ENCODE results near the gene AMACR. TPM values are rescaled to one million over a fixed set of nuclear protein-coding genes. Genes with fewer than 3 reads are reported as not detected.
A peak's percentile ranks its signal among the peaks of the same experiment; 100 is the strongest.

Gene AMACR
- total RNA-seq, 3 donors from 2014 or later (not counting 1 experiment from before 2014, with no cell fraction given), result 2.7 to 3.8 (median 2.9) TPM

- H3K9me3 Mint-ChIP-seq, result no peaks in the 10 kb centered on the region
- TF ChIP-seq CTCF (IDR thresholded peaks at IDR 0.05), result no peak
- Histone ChIP-seq H3K4me3 (ENCODE audit: low read length) (no peak overlapping the region), H3K27me3 (ENCODE audit: control insufficient read depth, insufficient read depth, low read length) (no peaks in the 10 kb centered on the region), H3K4me1 (ENCODE audit: control insufficient read depth, insufficient read depth, low read length) (peaks cover 9% of the 10 kb centered on the region), H3K36me3 (ENCODE audit: control insufficient read depth, insufficient read depth, low read length) (peaks cover 2% of the 10 kb centered on the region), H3K9me3 (ENCODE audit: control insufficient read depth, insufficient read depth, low read length) (no peaks in the 10 kb centered on the region), H3K27ac (ENCODE audit: low read length) (no peak overlapping the region)
- DNase-seq (no peak), ATAC-seq (no peak)
- intact Hi-C loops (cut with micrococcal nuclease), result loop anchor here (5.0 kb wide), 1 partner anchor 908 kb away; the partner anchor contains the start of genes BRIX1 and RAD1
- H3K27ac Mint-ChIP-seq, result peak overlapping the region in 1 of 2 donors; percentile 80
- no CpG with 5 or more reads among the region's 1 CpG for WGBS (ENCODE audit: insufficient coverage)
- H3K36me3 Mint-ChIP-seq, result no peaks in the 10 kb centered on the region
- peaks cover 30 to 34% of the 10 kb centered on the region in 2 donors for H3K4me1 Mint-ChIP-seq
- no peaks in the 10 kb centered on the region for H3K27me3 Mint-ChIP-seq (ENCODE audit: low read depth in 2 of 2)
- peak overlapping the region; percentile 84 for H3K4me3 Mint-ChIP-seq
Measured at GRCh38 chr5:34009610-34010009, 1.8 kb upstream of the AMACR start.

GRCh38 chr5:34008802-34009201 lies 952 bp upstream of the AMACR start:
- Histone ChIP-seq H3K27me3 (ENCODE audit: control insufficient read depth, insufficient read depth, low read length) (no peaks in the 10 kb centered on the region), H3K27ac (ENCODE audit: low read length) (peak overlapping the region; percentile 91), H3K9me3 (ENCODE audit: control insufficient read depth, insufficient read depth, low read length) (no peaks in the 10 kb centered on the region), H3K36me3 (ENCODE audit: control insufficient read depth, insufficient read depth, low read length) (peaks cover 8% of the 10 kb centered on the region), H3K4me3 (ENCODE audit: low read length) (peak overlapping the region; percentile 85), H3K4me1 (ENCODE audit: control insufficient read depth, insufficient read depth, low read length) (peaks cover 9% of the 10 kb centered on the region)
- no peak for TF ChIP-seq CTCF (IDR thresholded peaks at IDR 0.05)
- peaks cover 4% of the 10 kb centered on the region for H3K36me3 Mint-ChIP-seq
- no peaks in the 10 kb centered on the region for H3K27me3 Mint-ChIP-seq (ENCODE audit: low read depth in 2 of 2)
- no peak for ATAC-seq
- H3K4me3 Mint-ChIP-seq, result peak overlapping the region; percentile 84
- DNase-seq, result no peak
- peak overlapping the region; percentile 80 to 84 for H3K27ac Mint-ChIP-seq
- WGBS (ENCODE audit: insufficient coverage), result 11% methylated on average over 1 of the region's 1 CpG
- intact Hi-C loops (cut with micrococcal nuclease), result loop anchor here (1.0 to 5.0 kb wide), 2 partner anchors 36 to 908 kb away; partner anchors contain the start of genes BRIX1 and RAD1
- no peaks in the 10 kb centered on the region for H3K9me3 Mint-ChIP-seq
- H3K4me1 Mint-ChIP-seq, result peaks cover 30 to 34% of the 10 kb centered on the region in 2 donors

- peaks cover 7% of the 10 kb centered on the region for H3K36me3 Mint-ChIP-seq
- H3K27me3 Mint-ChIP-seq (ENCODE audit: low read depth in 2 of 2), result no peaks in the 10 kb centered on the region
- no peaks in the 10 kb centered on the region for H3K9me3 Mint-ChIP-seq
- TF ChIP-seq CTCF (IDR thresholded peaks at IDR 0.05), result no peak
- H3K27ac Mint-ChIP-seq, result peak overlapping the region; percentile 80 to 84
- intact Hi-C loops (cut with micrococcal nuclease), result loop anchor here (5.0 kb wide), 1 partner anchor 910 kb away; the partner anchor contains the start of genes BRIX1 and RAD1
- Histone ChIP-seq H3K27ac (ENCODE audit: low read length) (peak overlapping the region; percentile 91), H3K4me3 (ENCODE audit: low read length) (peak overlapping the region; percentile 85), H3K9me3 (ENCODE audit: control insufficient read depth, insufficient read depth, low read length) (no peaks in the 10 kb centered on the region), H3K27me3 (ENCODE audit: control insufficient read depth, insufficient read depth, low read length) (no peaks in the 10 kb centered on the region), H3K36me3 (ENCODE audit: control insufficient read depth, insufficient read depth, low read length) (peaks cover 21% of the 10 kb centered on the region), H3K4me1 (ENCODE audit: control insufficient read depth, insufficient read depth, low read length) (peaks cover 9% of the 10 kb centered on the region)
- peak overlapping the region; percentile 84 for H3K4me3 Mint-ChIP-seq
- DNase-seq (no peak), ATAC-seq (no peak)
- 10% methylated on average over 11 of the region's 11 CpGs for WGBS (ENCODE audit: insufficient coverage)
- H3K4me1 Mint-ChIP-seq, result peaks cover 30 to 34% of the 10 kb centered on the region in 2 donors
Measured at GRCh38 chr5:34007201-34007620, 639 bp downstream of the AMACR start.

GRCh38 chr5:34005681-34006080 lies 2.2 kb downstream of the AMACR start:
- Histone ChIP-seq H3K36me3 (ENCODE audit: control insufficient read depth, insufficient read depth, low read length) (peaks cover 21% of the 10 kb centered on the region), H3K9me3 (ENCODE audit: control insufficient read depth, insufficient read depth, low read length) (no peaks in the 10 kb centered on the region), H3K27me3 (ENCODE audit: control insufficient read depth, insufficient read depth, low read length) (no peaks in the 10 kb centered on the region), H3K27ac (ENCODE audit: low read length) (no peak overlapping the region), H3K4me1 (ENCODE audit: control insufficient read depth, insufficient read depth, low read length) (peaks cover 9% of the 10 kb centered on the region), H3K4me3 (ENCODE audit: low read length) (no peak overlapping the region)
- Mint-ChIP-seq H3K36me3 (peaks cover 7% of the 10 kb centered on the region), H3K27ac (peak overlapping the region in 1 of 2 donors; percentile 84), H3K9me3 (no peaks in the 10 kb centered on the region), H3K27me3 (ENCODE audit: low read depth in 2 of 2) (no peaks in the 10 kb centered on the region), H3K4me1 (peaks cover 30 to 34% of the 10 kb centered on the region in 2 donors), H3K4me3 (no peak overlapping the region)
- 100% methylated on average over 3 of the region's 4 CpGs for WGBS (ENCODE audit: insufficient coverage)
- intact Hi-C loops (cut with micrococcal nuclease), result loop anchor here (5.0 kb wide), 1 partner anchor 912 kb away; the partner anchor contains the start of genes BRIX1 and RAD1
- ATAC-seq (no peak), DNase-seq (no peak)
- TF ChIP-seq CTCF (IDR thresholded peaks at IDR 0.05), result no peak

Data from natural killer cell (primary cell).